ENCODE results near the gene UTP18. TPM values are rescaled to one million over a fixed set of nuclear protein-coding genes. Genes with fewer than 3 reads are reported as not detected.

The UTP18 gene
- total RNA-seq, 5 donors from 2014 or later (not counting 1 experiment from before 2014, with no cell fraction given), result 36.4 to 47.7 (median 39.7) TPM

Other genes with a start within 250 kb of the UTP18 start
- 10 to 100 TPM; 48.9 to 61.8 (median 51.9) TPM for gene SPAG9, start 139.7 kb upstream of the UTP18 start, total RNA-seq
- 10 to 100 TPM; 17.7 to 28.0 (median 22.1) TPM for gene NME1, start 107.0 kb upstream of the UTP18 start, total RNA-seq
- 100 to 1,000 TPM; 162 to 290 (median 201) TPM for gene NME2, start 94.1 kb upstream of the UTP18 start, total RNA-seq
- 10 to 100 TPM; 23.2 to 27.3 (median 24.7) TPM for gene MBTD1, start 497 bp upstream of the UTP18 start, total RNA-seq

Data from T-cell (primary cell).